Activated B cell treated with CpG ODN at 0.5 μM for 24 hours (primary cell): ENCODE measurements around the gene GET4. TPM values are rescaled to one million over a fixed set of nuclear protein-coding genes. Genes with fewer than 3 reads are reported as not detected.

Experiments used
- ATAC-seq: fragments of 200-7000 bp; cut with Tn5 transposase; one replicate; pipeline ENCODE4 v1.10.0; 2021; ENCODE audit warnings: low read depth, mild to moderate bottlenecking, moderate library complexity
- CTCF ChIA-PET: fragments of 350-600 bp; sonication (Branson Sonifier 250); formaldehyde crosslinking; loops from one replicate; lab custom pipeline; 2021; ENCODE audit warnings: antibody characterized with exemption; lab: Charles Lee
- POLR2A ChIA-PET: fragments of 350-600 bp; sonication (Branson Sonifier 250); formaldehyde crosslinking; loops from one replicate; lab custom pipeline; 2021; ENCODE audit warnings: antibody characterized with exemption; lab: Charles Lee
- DNase-seq: peaks from one replicate; pipeline ENCODE4 v3.0.0; 2022
- H3K27ac Mint-ChIP-seq: one replicate; pipeline ENCODE4 v1.8.0; 2020; ENCODE audit warnings: mixed read lengths
- H3K27me3 Mint-ChIP-seq: one replicate; pipeline ENCODE4 v1.8.0; 2021; ENCODE audit warnings: mixed read lengths
- H3K36me3 Mint-ChIP-seq: one replicate; pipeline ENCODE4 v1.8.0; 2021; ENCODE audit warnings: low read depth, mixed read lengths
- H3K4me1 Mint-ChIP-seq: one replicate; pipeline ENCODE4 v1.8.0; 2021; ENCODE audit warnings: mixed read lengths
- H3K4me3 Mint-ChIP-seq: one replicate; pipeline ENCODE4 v1.8.0; 2020; ENCODE audit warnings: mild to moderate bottlenecking, mixed read lengths
- H3K9me3 Mint-ChIP-seq: one replicate; pipeline ENCODE4 v1.8.0; 2020; ENCODE audit warnings: mixed read lengths
- intact Hi-C: fragments of 100-400 bp; cut with micrococcal nuclease; formaldehyde crosslinking; loops from one replicate; pipeline ENCODE4 v1.15.1; 2024
- total RNA-seq: library from RNA; stranded (reverse); gene quantifications from 2 replicates; pipeline ENCODE4 v1.2.3, GENCODE V29; 2022
- TF ChIP-seq, protein P1 (sequence below): fragments of 200-600 bp; IDR thresholded peaks from one replicate; pipeline ENCODE4 v1.8.0; 2022; ENCODE audit warnings: antibody characterized with exemption, mild to moderate bottlenecking

GET4 gene
- total RNA-seq, 1 donor from 2014 or later = 41.4 TPM

DNA sequence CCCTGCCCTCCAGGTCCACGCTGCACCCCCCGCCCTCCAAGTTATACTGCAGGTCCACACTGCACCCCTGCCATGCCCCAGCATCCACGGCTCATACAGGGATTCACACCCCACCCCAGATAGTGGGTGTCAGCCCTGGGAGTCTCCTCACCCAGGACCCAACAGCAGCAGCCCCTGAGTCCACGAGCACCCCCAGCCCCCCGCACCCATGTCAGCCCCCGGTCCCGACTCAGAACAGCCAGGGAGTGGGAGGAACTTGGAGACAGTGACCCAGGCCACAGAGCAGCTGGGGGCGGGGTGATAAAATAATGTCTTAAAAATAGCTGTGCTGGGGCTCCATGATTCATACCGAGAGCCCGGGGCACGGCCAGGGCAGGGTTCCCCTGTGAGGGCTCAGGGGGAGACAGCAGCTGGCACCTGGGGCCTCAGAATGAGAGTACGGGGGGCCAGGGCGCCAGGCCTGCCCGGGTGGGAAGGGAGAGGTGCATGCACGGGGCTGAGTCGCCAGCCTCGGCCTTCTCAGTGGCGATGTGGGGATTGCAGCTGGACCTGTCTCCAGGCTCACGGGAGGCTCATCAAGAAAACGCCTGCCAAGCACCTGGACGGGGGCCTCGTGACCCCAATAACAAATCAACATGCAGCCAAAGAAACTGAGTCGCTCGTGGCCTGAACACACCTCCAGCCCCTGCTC, 48.3 kb downstream of the GET4 start:
- peak; percentile 49 for ATAC-seq
- CTCF ChIA-PET = no interaction called here

DNA sequence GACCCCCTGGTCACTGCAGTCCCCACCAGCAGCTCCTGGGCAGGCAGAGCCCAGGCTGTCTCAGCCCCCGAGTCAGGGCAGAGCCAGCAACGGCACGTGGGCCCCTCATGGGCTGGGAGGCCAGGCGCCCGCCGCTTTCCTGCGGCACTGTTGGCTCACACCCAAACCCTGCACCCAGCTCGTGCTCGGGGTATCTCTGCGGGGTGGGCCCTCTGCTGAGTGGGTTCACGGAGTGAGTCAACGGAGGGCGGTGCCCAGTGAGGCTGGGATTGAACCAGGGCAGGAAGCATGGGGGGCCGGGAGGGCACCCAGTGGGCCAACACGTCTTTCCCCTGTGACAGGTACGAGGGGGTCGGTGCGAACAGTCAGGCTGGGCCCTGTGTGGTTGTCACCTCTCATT, 49.2 kb downstream of the GET4 start:
- CTCF ChIA-PET = no interaction called here
- Mint-ChIP-seq H3K36me3 (no peaks in the 10 kb centered on the region), H3K27ac (no peak overlapping the region), H3K4me3 (no peak overlapping the region), H3K4me1 (peaks cover 58% of the 10 kb centered on the region), H3K27me3 (no peaks in the 10 kb centered on the region), H3K9me3 (no peaks in the 10 kb centered on the region)
- TF ChIP-seq, protein P1, sequence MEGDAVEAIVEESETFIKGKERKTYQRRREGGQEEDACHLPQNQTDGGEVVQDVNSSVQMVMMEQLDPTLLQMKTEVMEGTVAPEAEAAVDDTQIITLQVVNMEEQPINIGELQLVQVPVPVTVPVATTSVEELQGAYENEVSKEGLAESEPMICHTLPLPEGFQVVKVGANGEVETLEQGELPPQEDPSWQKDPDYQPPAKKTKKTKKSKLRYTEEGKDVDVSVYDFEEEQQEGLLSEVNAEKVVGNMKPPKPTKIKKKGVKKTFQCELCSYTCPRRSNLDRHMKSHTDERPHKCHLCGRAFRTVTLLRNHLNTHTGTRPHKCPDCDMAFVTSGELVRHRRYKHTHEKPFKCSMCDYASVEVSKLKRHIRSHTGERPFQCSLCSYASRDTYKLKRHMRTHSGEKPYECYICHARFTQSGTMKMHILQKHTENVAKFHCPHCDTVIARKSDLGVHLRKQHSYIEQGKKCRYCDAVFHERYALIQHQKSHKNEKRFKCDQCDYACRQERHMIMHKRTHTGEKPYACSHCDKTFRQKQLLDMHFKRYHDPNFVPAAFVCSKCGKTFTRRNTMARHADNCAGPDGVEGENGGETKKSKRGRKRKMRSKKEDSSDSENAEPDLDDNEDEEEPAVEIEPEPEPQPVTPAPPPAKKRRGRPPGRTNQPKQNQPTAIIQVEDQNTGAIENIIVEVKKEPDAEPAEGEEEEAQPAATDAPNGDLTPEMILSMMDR = no peak
- intact Hi-C loops = no loop called here
- POLR2A ChIA-PET = interaction anchor here (1.4 kb wide), 1 partner anchor 16 kb away, joined by 5 read pairs; no protein-coding TSS in a partner anchor
- peak; percentile 20 for DNase-seq
- ATAC-seq = no peak

More for the DNA sequence above, 48.3 kb downstream of the GET4 start:
- Mint-ChIP-seq H3K27ac (no peak overlapping the region), H3K4me3 (peak overlapping the region; percentile 64), H3K27me3 (no peaks in the 10 kb centered on the region), H3K9me3 (no peaks in the 10 kb centered on the region), H3K36me3 (no peaks in the 10 kb centered on the region), H3K4me1 (peaks cover 55% of the 10 kb centered on the region)
- TF ChIP-seq, protein P1 = no peak
- intact Hi-C loops = loop anchor here (5.0 kb wide), 2 partner anchors 218 to 238 kb away; partner anchors contain the start of gene ZFAND2A
- POLR2A ChIA-PET = interaction anchor here (0.6 to 1.4 kb wide), 7 partner anchors 10 to 233 kb away, joined by 3 to 7 read pairs (median 4); partner anchors contain the start of gene COX19
- peak; percentile 56 for DNase-seq

DNA sequence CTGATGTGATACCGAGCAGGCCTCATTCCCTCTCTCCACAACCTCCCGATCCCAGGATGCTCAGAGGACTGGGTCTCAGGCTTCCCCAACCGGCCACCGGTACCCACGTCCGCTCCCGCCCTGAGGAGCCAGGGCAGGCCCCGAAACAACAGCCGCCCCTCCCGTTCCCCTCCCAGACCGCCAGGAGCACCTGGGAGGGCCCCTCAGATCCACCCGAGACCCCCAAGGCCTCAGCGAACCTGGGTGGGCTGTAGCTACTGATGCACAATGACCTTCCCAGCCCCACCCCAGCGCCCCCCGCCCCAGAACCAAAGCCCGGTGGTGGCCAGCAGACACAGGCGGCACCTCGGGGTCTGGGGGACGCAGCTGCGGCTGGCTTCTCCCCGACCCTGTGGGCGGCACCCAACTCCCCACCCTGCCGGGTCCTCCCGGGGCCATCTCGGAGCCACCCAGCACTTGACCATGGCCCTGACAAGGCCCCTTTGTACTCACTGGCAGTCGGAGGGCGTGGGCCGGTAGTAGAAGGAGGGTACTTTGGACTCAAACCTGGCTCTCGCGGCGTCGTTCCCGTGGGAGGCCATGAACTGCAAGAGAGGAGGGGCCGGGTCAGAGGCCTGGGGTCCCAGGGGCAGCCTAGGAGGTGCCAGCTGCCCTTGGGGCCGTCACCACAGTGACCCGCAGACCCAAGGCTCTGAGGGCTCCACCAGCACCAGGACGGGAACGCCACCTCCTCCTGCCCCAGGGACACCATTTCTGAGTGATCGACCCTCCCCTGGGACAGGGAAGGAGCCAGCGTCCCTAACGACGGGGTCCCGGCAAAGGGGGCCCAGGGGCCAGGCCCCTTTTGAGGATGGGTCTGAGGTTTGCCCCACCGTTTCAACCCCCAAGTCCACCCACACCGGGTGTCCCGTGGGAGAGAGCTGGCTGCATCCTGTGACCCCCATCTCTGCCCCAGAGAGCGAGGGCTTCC, 50.0 kb downstream of the GET4 start:
- Mint-ChIP-seq H3K27me3 (no peaks in the 10 kb centered on the region), H3K9me3 (no peaks in the 10 kb centered on the region), H3K4me1 (peaks cover 51% of the 10 kb centered on the region), H3K36me3 (no peaks in the 10 kb centered on the region), H3K4me3 (no peak overlapping the region), H3K27ac (no peak overlapping the region)
- no peak for ATAC-seq
- ChIA-PET CTCF (no interaction called here), POLR2A (interaction anchor here (0.6 to 1.4 kb wide), 2 partner anchors 15 to 26 kb away, joined by 3 to 5 read pairs; no protein-coding TSS in a partner anchor)
- DNase-seq = no peak
- intact Hi-C loops = no loop called here
- TF ChIP-seq, protein P1 = no peak

DNA sequence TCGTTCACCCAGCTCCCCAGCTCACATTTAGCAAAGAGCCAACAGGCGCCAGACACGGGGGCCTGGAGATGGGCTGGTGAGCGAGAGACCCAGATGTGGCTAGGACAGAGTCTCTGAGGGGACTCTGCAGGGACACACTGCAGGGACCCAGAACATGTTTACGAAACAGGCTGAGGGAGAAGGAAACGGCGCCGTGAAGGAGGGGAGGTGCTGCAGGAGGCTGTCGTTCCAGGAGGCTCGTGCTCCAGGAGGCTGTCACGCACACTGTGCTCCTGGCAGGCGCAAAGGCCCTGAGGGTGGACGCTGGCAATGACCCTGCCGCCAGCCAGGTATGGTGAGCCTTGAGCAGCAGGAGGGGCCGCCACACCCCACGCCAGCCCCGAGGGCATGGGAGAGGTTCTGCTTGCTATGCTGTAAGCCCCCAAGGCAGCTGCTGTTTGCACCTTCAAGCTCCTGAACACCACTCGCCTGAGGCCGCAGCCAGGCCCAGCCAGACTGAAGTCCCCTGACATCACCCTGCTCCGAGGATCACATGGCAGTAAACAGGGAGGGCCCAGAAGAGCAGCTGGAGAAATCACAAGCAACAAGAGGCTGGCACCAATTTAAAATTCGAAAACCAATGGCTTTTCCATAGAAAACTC, 50.8 kb downstream of the GET4 start:
- TF ChIP-seq, protein P1 = no peak
- Mint-ChIP-seq H3K9me3 (no peaks in the 10 kb centered on the region), H3K27ac (no peak overlapping the region), H3K4me3 (no peak overlapping the region), H3K4me1 (peaks cover 49% of the 10 kb centered on the region), H3K27me3 (no peaks in the 10 kb centered on the region), H3K36me3 (no peaks in the 10 kb centered on the region)
- POLR2A ChIA-PET = interaction anchor here (1.8 kb wide), 1 partner anchor 48 kb away, joined by 9 read pairs; the partner anchor contains the start of gene COX19
- DNase-seq (no peak), ATAC-seq (no peak)
- intact Hi-C loops = no loop called here
- CTCF ChIA-PET = no interaction called here
